Stimulated activated naive CD8-positive, alpha-beta T cell treated with anti-CD3 and anti-CD28 coated beads, Interleukin-15, amount 100 ng/mL, for 72 hours (primary cell): ENCODE measurements around the gene RNF144B.
A peak's percentile ranks its signal among the peaks of the same experiment; 100 is the strongest.
"Not testable (repeated sequence)": the region's sequence is repeated elsewhere in the genome, so short reads cannot be mapped to it uniquely, and the experiment has no call there.

Source experiments
- ATAC-seq: fragments of 150-1000 bp; cut with Tn5 transposase; 2 replicates; pipeline ENCODE4 v1.10.0; 2021; ENCODE audit warnings: mild to moderate bottlenecking, moderate library complexity
- DNase-seq, 2 donors: peaks; one replicate each; pipeline ENCODE4 v3.0.0; 2021 to 2022
- H3K27ac Mint-ChIP-seq, 2 donors: one replicate each; pipeline ENCODE4 v1.8.0; 2022; ENCODE audit warnings: mild to moderate bottlenecking in 2 of 2, mixed read lengths in 2 of 2, moderate library complexity in 2 of 2
- H3K27me3 Mint-ChIP-seq: one replicate; pipeline ENCODE4 v1.8.0; 2022; ENCODE audit warnings: mixed read lengths
- H3K4me1 Mint-ChIP-seq: one replicate; pipeline ENCODE4 v1.8.0; 2022; ENCODE audit warnings: mild to moderate bottlenecking, mixed read lengths
- H3K4me3 Mint-ChIP-seq, 2 donors: one replicate each; pipeline ENCODE4 v1.8.0; 2022; ENCODE audit warnings: mild to moderate bottlenecking in 2 of 2, mixed read lengths in 2 of 2, moderate library complexity in 1 of 2
- H3K9me3 Mint-ChIP-seq, 2 donors: one replicate each; pipeline ENCODE4 v1.8.0; 2022; ENCODE audit warnings: mixed read lengths in 2 of 2

Gene RNF144B

GRCh38 chr6:18436341-18436740 is 49.2 kb downstream of the RNF144B start:
- Mint-ChIP-seq H3K9me3 (no peaks in the 10 kb centered on the region), H3K4me3 (no peak overlapping the region), H3K27ac (no peak overlapping the region), H3K4me1 (peaks cover 22% of the 10 kb centered on the region), H3K27me3 (no peaks in the 10 kb centered on the region)
- DNase-seq = no peak
- ATAC-seq = no peak

DNA sequence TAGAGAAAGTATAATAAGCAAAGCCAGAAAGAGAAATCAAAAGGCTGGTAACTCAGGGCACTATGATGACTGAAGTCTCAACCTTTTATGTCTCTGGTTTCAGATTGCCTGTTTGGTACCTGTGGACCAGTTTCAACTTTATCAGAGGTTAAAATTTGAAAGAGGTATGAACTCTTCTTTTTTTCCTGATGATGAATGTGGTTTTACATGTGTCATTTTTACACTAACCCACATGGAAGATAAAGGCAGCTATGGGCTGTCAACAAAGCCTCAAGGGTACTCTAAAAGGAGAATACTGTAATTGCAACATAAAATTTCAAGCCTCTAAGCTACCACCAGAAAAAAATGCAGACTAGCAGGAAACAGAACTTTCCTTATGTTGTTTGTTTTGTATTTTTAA is 52.4 kb downstream of the RNF144B start:
- H3K27me3 Mint-ChIP-seq = no peaks in the 10 kb centered on the region
- DNase-seq = no peak

GRCh38 chr6:18441251-18441979 is 54.3 kb downstream of the RNF144B start:
- H3K4me3 Mint-ChIP-seq = no peak overlapping the region
- no peak overlapping the region for H3K27ac Mint-ChIP-seq
- H3K4me1 Mint-ChIP-seq = peaks cover 18% of the 10 kb centered on the region
- DNase-seq (no peak), ATAC-seq (no peak)
- no peaks in the 10 kb centered on the region for H3K27me3 Mint-ChIP-seq
- H3K9me3 Mint-ChIP-seq = no peaks in the 10 kb centered on the region

More for the DNA sequence above, 52.4 kb downstream of the RNF144B start:
- peak; percentile 93 for ATAC-seq
- Mint-ChIP-seq H3K4me1 (peaks cover 11% of the 10 kb centered on the region), H3K4me3 (no peak overlapping the region), H3K9me3 (no peaks in the 10 kb centered on the region), H3K27ac (no peak overlapping the region)

- ATAC-seq = no peak
- Mint-ChIP-seq H3K4me1 (peaks cover 16% of the 10 kb centered on the region), H3K4me3 (no peak overlapping the region), H3K9me3 (no peaks in the 10 kb centered on the region), H3K27ac (no peak overlapping the region), H3K27me3 (no peaks in the 10 kb centered on the region)
- no peak for DNase-seq
Observed at GRCh38 chr6:18444111-18444510, 57.0 kb downstream of the RNF144B start.

DNA sequence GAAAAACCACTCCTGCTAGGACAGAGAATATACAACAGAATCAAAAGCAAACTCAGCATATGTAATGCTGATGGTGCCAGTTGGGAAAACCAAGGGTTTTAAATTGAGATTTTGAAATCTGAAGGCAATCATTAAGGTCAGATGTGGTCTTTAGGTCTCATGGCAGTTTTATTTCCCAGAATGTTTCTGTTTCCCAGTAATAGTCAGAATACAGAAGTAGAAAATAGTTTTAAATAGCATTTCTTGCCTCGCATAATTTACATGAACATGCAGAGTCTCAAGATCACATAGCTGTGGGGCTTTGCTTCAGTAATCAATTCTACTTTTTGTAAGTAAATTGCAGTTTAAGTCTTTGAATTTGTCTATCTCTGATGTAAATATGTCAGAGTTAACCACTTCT is 58.1 kb downstream of the RNF144B start:
- no peak overlapping the region for H3K4me3 Mint-ChIP-seq
- DNase-seq = no peak
- H3K27ac Mint-ChIP-seq = no peak overlapping the region
- no peaks in the 10 kb centered on the region for H3K27me3 Mint-ChIP-seq
- no peaks in the 10 kb centered on the region for H3K9me3 Mint-ChIP-seq
- peaks cover 7% of the 10 kb centered on the region for H3K4me1 Mint-ChIP-seq
- no peak for ATAC-seq

DNA sequence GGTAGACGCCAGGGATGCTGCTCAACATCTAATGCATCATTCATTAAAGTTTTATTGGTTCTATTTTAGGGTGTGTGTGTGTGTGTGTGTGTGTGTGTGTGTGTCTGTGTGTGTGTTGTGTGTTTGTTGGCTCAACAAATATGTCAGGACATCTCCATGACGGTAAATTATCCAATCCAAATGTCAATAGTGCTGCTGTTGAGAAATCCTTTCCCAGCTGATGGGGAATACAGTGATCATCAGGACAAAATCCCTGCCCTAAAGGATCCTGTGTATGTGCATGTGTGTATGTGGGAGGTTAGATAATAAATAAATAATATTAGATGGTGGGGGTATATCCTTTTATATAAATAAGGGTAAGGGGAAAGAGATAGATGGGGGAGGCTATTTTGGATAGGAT is 59.6 kb downstream of the RNF144B start:
- no peak for DNase-seq
- Mint-ChIP-seq H3K27ac (no peak overlapping the region), H3K9me3 (no peaks in the 10 kb centered on the region), H3K4me3 (no peak overlapping the region), H3K4me1 (peaks cover 7% of the 10 kb centered on the region), H3K27me3 (no peaks in the 10 kb centered on the region)
- ATAC-seq = no peak

DNA sequence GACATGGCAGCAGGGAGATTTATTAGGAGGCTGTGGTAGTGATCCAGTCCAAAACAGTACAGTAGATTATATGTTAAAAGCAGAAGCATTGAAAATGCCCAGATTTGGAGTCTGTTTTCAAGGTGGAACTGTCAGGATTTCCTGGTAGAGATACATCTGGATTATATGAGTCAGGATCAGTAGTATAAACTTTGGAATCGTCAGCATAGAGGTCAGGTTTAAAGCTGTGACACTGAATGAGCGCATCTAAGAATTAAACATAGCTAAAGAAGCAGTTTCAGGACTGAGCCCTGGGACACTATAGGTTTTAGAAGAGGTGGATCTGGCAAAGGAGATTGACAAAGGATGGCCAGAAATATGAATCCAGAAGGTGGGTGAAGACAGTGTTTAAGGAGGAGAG is 60.4 kb downstream of the RNF144B start:
- Mint-ChIP-seq H3K9me3 (no peaks in the 10 kb centered on the region), H3K27ac (no peak overlapping the region), H3K4me3 (no peak overlapping the region), H3K27me3 (no peaks in the 10 kb centered on the region), H3K4me1 (peaks cover 7% of the 10 kb centered on the region)
- ATAC-seq (no peak), DNase-seq (no peak)

DNA sequence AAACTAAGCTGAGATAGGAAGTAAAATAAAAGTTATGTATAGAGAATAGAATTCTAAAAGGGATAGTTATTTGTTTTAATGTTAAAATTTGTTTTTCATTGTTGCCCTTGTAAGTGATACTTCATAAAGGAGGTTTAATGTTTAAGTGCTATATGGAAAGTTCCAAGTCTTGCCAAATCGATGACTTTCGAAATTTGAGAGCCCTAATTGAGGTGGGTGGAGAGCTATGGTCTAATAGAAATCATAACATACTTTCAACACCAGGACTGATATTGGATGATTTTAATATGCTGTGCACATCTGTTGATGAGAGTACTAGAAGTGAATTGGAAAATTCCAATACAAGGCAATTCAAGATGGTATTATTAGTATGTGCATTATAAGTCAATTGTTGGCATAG is 64.6 kb downstream of the RNF144B start:
- ATAC-seq = no peak
- Mint-ChIP-seq H3K4me1 (no peaks in the 10 kb centered on the region), H3K27ac (no peak overlapping the region), H3K4me3 (no peak overlapping the region), H3K9me3 (no peaks in the 10 kb centered on the region), H3K27me3 (no peaks in the 10 kb centered on the region)
- DNase-seq = no peak

GRCh38 chr6:18454446-18454845 is 67.3 kb downstream of the RNF144B start:
- DNase-seq (no peak), ATAC-seq (no peak)
- Mint-ChIP-seq H3K27me3 (no peaks in the 10 kb centered on the region), H3K4me1 (no peaks in the 10 kb centered on the region), H3K4me3 (no peak overlapping the region), H3K27ac (no peak overlapping the region), H3K9me3 (no peaks in the 10 kb centered on the region)

GRCh38 chr6:18457065-18457737 is 70.1 kb downstream of the RNF144B start:
- no peaks in the 10 kb centered on the region for H3K27me3 Mint-ChIP-seq
- no peak overlapping the region for H3K27ac Mint-ChIP-seq
- ATAC-seq = no peak
- no peaks in the 10 kb centered on the region for H3K4me1 Mint-ChIP-seq
- DNase-seq = no peak
- H3K9me3 Mint-ChIP-seq = peaks cover 8 to 9% of the 10 kb centered on the region in 2 donors
- H3K4me3 Mint-ChIP-seq = no peak overlapping the region

- H3K4me3 Mint-ChIP-seq, H3K4me1 Mint-ChIP-seq, H3K27me3 Mint-ChIP-seq, ATAC-seq, H3K27ac Mint-ChIP-seq, DNase-seq: not testable (repeated sequence)
- H3K9me3 Mint-ChIP-seq = peaks cover 14 to 15% of the 10 kb centered on the region in 2 donors
Observed at GRCh38 chr6:18458086-18458485, 70.9 kb downstream of the RNF144B start.

GRCh38 chr6:18463429-18463828 is 76.3 kb downstream of the RNF144B start:
- Mint-ChIP-seq H3K9me3 (peaks cover 14 to 22% of the 10 kb centered on the region in 2 donors), H3K27ac (peak overlapping the region in 1 of 2 donors; percentile 75), H3K4me1 (peaks cover 4% of the 10 kb centered on the region), H3K4me3 (no peak overlapping the region), H3K27me3 (no peaks in the 10 kb centered on the region)
- no peak for ATAC-seq
- DNase-seq = no peak

DNA sequence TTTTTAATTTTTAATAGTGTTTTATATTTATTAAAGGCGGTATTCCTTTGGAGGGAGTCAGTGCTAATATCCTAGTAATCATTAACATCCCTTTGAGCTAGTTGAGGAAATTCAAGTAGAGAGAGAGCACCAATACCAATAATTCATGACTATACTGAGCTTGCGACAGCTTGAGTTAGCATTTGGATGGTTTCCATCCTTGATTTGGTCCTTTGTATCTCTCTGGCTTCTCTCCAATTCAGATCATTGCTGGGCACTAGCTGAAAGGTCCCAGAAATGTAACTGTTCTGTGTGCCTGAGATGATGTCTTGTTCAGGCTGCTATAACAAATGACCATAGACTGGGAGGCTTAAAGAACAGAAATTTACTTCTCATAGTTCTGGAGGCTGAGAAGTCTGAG is 77.0 kb downstream of the RNF144B start:
- DNase-seq (no peak), ATAC-seq (no peak)
- Mint-ChIP-seq H3K27ac (no peak overlapping the region), H3K4me1 (peaks cover 4% of the 10 kb centered on the region), H3K4me3 (no peak overlapping the region), H3K27me3 (no peaks in the 10 kb centered on the region), H3K9me3 (peaks cover 14 to 22% of the 10 kb centered on the region in 2 donors)

DNA sequence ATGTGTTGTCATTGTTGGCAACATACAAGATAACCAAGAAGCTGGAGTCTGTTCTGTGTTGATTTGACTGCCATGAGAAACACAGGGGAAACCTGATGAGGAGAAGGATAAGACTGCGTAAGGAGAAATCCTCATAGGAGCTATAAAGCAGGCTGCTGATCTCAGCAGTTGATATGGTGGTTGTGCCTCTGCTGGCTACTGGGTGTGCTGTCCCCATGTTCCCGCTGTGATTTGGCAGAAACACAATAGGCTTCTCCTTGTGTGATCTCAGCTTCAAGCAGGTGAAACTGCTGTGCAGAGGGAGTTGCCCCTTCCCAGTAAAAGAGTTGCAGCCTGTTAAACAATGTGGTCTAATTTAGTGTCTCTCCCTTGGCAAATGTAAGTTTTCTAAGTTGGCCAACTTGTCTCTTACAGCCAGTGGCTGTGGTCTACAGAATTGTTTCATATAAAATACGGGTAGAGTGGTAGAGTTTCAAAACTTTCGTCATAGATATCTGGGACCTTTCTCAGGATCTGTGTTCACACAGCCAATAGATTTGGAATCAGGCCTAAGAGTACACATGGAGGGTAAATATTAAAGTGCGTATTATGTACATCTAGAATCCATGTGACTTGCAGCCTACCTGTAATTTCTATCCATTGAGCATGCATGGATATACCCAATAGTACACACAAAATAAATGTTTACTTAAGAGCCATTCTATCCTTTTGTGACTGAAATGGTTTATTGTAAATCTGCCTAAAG is 78.4 kb downstream of the RNF144B start:
- DNase-seq (no peak), ATAC-seq (no peak)
- H3K4me1 Mint-ChIP-seq = peaks cover 4% of the 10 kb centered on the region
- H3K9me3 Mint-ChIP-seq = peaks cover 7 to 14% of the 10 kb centered on the region in 2 donors
- H3K4me3 Mint-ChIP-seq = no peak overlapping the region
- H3K27ac Mint-ChIP-seq = no peak overlapping the region
- H3K27me3 Mint-ChIP-seq = no peaks in the 10 kb centered on the region

DNA sequence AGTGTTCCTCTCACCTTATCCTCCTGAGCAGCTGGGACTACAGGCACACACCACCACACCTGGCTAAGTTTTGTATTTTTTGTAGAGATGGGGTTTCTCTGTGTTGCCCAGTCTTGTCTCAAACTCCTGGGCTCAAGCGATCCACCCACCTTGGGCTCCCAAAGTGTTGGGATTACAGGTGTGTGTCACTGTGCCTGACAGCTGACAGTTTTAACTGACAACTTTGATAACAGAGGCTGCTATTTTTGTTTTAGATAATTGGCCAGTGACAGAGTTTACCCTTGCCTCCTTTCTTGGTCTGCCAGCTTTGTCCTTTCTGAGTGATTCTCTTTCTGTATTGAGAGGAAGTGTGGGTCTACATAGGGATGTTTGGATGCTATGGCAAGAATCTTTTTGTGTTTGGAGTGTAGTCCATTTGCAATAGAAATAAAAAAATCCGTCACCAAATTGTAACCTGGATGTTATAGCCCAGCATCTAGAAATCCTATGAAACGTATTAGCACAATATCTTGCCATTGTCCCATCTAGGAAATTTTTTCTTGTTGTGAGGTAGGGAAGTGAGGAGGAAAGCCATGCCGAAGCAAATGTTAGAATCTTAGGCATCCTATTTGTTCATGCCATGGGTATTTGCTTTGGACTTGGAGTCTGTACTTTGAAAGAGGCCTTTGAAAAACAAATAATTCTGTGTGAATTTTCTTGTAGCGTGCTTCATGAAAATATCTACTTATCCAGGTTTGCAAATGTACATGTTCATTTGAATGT is 80.8 kb downstream of the RNF144B start:
- ATAC-seq (no peak), DNase-seq (no peak)
- Mint-ChIP-seq H3K9me3 (peaks cover 0 to 8% of the 10 kb centered on the region in 2 donors), H3K4me1 (peaks cover 4% of the 10 kb centered on the region), H3K27ac (no peak overlapping the region), H3K27me3 (no peaks in the 10 kb centered on the region), H3K4me3 (no peak overlapping the region)
